ENCODE results near the gene SOCS6.

SOCS6 gene

GRCh38 chr18:70319187-70319586 lies 30.3 kb downstream of the SOCS6 start:
- no peaks in the 10 kb centered on the region for H3K4me1 ChIP-seq (ENCODE audit: insufficient read depth, low read length)
- H3K4me3 ChIP-seq (ENCODE audit: low read length) = no peak overlapping the region
- H3K27me3 ChIP-seq (ENCODE audit: insufficient read depth, low read length) = no peaks in the 10 kb centered on the region
- H3K9me3 ChIP-seq (ENCODE audit: low read length) = no peaks in the 10 kb centered on the region
- H2AFZ ChIP-seq (ENCODE audit: low read depth, low read length) = no peak overlapping the region
- H3K36me3 ChIP-seq (ENCODE audit: insufficient read depth, low read length) = peaks cover 3% of the 10 kb centered on the region

- Histone ChIP-seq H3K4me3 (ENCODE audit: low read length) (no peak overlapping the region), H2AFZ (ENCODE audit: low read depth, low read length) (no peak overlapping the region), H3K27me3 (ENCODE audit: insufficient read depth, low read length) (no peaks in the 10 kb centered on the region), H3K4me1 (ENCODE audit: insufficient read depth, low read length) (no peaks in the 10 kb centered on the region), H3K9me3 (ENCODE audit: low read length) (peaks cover 11% of the 10 kb centered on the region), H3K36me3 (ENCODE audit: insufficient read depth, low read length) (peaks cover 21% of the 10 kb centered on the region)
These were observed 32.8 kb downstream of the SOCS6 start for GRCh38 chr18:70321616-70322015.

DNA sequence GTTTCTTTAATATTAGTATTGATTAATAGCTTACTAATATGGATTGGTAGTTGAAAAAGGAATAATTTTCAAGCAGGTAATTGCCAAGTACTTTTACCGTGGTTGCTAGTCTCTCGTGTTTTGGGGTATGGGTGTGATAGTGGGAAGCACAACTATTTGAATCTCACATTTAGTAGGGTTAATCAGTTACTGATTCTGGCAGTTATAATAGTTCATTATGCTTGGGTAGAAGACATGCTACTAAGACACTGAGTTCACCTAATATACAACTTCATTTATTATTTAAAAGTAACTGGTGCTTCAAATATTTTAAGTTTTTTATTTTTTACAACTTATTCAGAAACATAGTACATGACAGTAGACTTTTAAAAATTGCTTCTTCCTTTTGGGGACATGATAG lies 33.5 kb downstream of the SOCS6 start:
- peaks cover 11% of the 10 kb centered on the region for H3K9me3 ChIP-seq (ENCODE audit: low read length)
- no peaks in the 10 kb centered on the region for H3K4me1 ChIP-seq (ENCODE audit: insufficient read depth, low read length)
- no peaks in the 10 kb centered on the region for H3K27me3 ChIP-seq (ENCODE audit: insufficient read depth, low read length)
- no peak overlapping the region for H3K4me3 ChIP-seq (ENCODE audit: low read length)
- peaks cover 21% of the 10 kb centered on the region for H3K36me3 ChIP-seq (ENCODE audit: insufficient read depth, low read length)
- no peak overlapping the region for H2AFZ ChIP-seq (ENCODE audit: low read depth, low read length)

GRCh38 chr18:70322928-70323327 lies 34.1 kb downstream of the SOCS6 start:
- Histone ChIP-seq H3K9me3 (ENCODE audit: low read length) (peaks cover 11% of the 10 kb centered on the region), H3K36me3 (ENCODE audit: insufficient read depth, low read length) (peaks cover 25% of the 10 kb centered on the region), H3K4me3 (ENCODE audit: low read length) (no peak overlapping the region), H3K27me3 (ENCODE audit: insufficient read depth, low read length) (no peaks in the 10 kb centered on the region), H2AFZ (ENCODE audit: low read depth, low read length) (no peak overlapping the region), H3K4me1 (ENCODE audit: insufficient read depth, low read length) (no peaks in the 10 kb centered on the region)

GRCh38 chr18:70324897-70325296 lies 36.1 kb downstream of the SOCS6 start:
- H3K4me1 ChIP-seq (ENCODE audit: insufficient read depth, low read length) = no peaks in the 10 kb centered on the region
- H3K9me3 ChIP-seq (ENCODE audit: low read length) = peaks cover 11% of the 10 kb centered on the region
- H2AFZ ChIP-seq (ENCODE audit: low read depth, low read length) = no peak overlapping the region
- H3K4me3 ChIP-seq (ENCODE audit: low read length) = no peak overlapping the region
- H3K27me3 ChIP-seq (ENCODE audit: insufficient read depth, low read length) = no peaks in the 10 kb centered on the region
- peaks cover 23% of the 10 kb centered on the region for H3K36me3 ChIP-seq (ENCODE audit: insufficient read depth, low read length)

DNA sequence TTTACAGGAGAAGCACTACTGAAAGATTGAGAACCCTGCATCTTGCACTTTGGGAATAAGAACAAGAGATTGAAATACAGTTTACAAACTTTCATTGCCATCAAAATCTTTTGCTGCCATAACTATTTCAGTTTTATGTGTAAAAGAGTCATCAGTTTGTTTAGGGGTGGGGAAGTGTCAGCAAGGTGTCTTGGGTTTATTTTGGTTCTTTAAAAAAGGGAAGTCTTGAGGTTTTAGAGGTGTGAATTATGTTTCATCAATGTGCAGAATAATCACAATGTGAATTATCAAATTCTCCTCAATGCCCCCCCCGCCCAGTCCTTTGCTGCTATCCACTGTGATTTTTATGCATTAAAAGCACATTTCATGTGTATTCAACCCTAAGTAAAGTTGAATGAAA lies 37.4 kb downstream of the SOCS6 start:
- Histone ChIP-seq H3K4me3 (ENCODE audit: low read length) (no peak overlapping the region), H2AFZ (ENCODE audit: low read depth, low read length) (no peak overlapping the region), H3K9me3 (ENCODE audit: low read length) (peaks cover 11% of the 10 kb centered on the region), H3K4me1 (ENCODE audit: insufficient read depth, low read length) (no peaks in the 10 kb centered on the region), H3K27me3 (ENCODE audit: insufficient read depth, low read length) (no peaks in the 10 kb centered on the region), H3K36me3 (ENCODE audit: insufficient read depth, low read length) (peaks cover 23% of the 10 kb centered on the region)

DNA sequence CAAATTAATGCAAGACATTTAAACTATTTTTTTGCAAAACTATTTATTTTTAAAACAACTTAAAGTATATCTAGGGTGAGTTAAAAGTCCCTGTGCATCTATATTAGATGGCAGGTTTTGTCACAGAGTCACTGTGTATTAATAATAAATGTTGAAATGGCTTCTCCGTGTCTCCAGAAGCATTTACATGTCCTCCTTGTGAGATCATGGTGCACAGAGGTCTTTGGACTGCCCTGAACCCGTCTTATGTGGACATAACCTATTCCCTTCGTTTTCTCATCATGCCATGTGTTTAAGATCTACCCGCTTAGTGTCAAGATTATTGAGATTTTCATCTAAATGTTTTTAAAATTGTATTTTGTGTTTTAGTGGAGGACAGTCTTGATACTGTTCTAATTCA lies 39.3 kb downstream of the SOCS6 start:
- Histone ChIP-seq H3K4me1 (ENCODE audit: insufficient read depth, low read length) (no peaks in the 10 kb centered on the region), H3K9me3 (ENCODE audit: low read length) (peaks cover 11% of the 10 kb centered on the region), H3K27me3 (ENCODE audit: insufficient read depth, low read length) (no peaks in the 10 kb centered on the region), H2AFZ (ENCODE audit: low read depth, low read length) (no peak overlapping the region), H3K4me3 (ENCODE audit: low read length) (no peak overlapping the region), H3K36me3 (ENCODE audit: insufficient read depth, low read length) (peaks cover 23% of the 10 kb centered on the region)

DNA sequence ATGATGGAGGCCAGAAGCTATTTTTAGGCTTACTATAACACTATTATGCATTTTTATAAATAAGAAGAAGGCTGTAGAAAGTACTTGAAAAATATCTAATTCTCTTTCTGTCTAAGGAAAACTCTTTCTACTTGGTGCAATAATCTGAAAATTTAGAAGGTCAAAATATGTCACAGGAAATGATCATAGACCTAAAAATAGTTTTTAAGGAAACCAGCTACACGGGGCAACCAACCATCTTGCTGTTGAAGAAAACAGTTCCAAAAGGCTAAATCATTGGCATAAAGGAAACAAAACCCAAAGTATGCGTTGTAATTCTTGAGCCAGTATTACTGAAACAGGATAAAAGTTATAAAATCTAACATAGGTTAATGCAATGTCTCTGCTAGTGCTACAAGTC lies 40.2 kb downstream of the SOCS6 start:
- peaks cover 15% of the 10 kb centered on the region for H3K9me3 ChIP-seq (ENCODE audit: low read length)
- H3K36me3 ChIP-seq (ENCODE audit: insufficient read depth, low read length) = peaks cover 23% of the 10 kb centered on the region
- H3K4me1 ChIP-seq (ENCODE audit: insufficient read depth, low read length) = no peaks in the 10 kb centered on the region
- no peaks in the 10 kb centered on the region for H3K27me3 ChIP-seq (ENCODE audit: insufficient read depth, low read length)
- no peak overlapping the region for H2AFZ ChIP-seq (ENCODE audit: low read depth, low read length)
- H3K4me3 ChIP-seq (ENCODE audit: low read length) = no peak overlapping the region

GRCh38 chr18:70330887-70331286 lies 42.0 kb downstream of the SOCS6 start:
- Histone ChIP-seq H2AFZ (ENCODE audit: low read depth, low read length) (no peak overlapping the region), H3K4me1 (ENCODE audit: insufficient read depth, low read length) (no peaks in the 10 kb centered on the region), H3K36me3 (ENCODE audit: insufficient read depth, low read length) (peaks cover 8% of the 10 kb centered on the region), H3K9me3 (ENCODE audit: low read length) (peaks cover 6% of the 10 kb centered on the region), H3K27me3 (ENCODE audit: insufficient read depth, low read length) (no peaks in the 10 kb centered on the region), H3K4me3 (ENCODE audit: low read length) (no peak overlapping the region)

GRCh38 chr18:70331456-70332097 lies 42.7 kb downstream of the SOCS6 start:
- H3K36me3 ChIP-seq (ENCODE audit: insufficient read depth, low read length) = peaks cover 5% of the 10 kb centered on the region
- H3K4me3 ChIP-seq (ENCODE audit: low read length) = no peak overlapping the region
- no peaks in the 10 kb centered on the region for H3K4me1 ChIP-seq (ENCODE audit: insufficient read depth, low read length)
- no peaks in the 10 kb centered on the region for H3K27me3 ChIP-seq (ENCODE audit: insufficient read depth, low read length)
- peaks cover 6% of the 10 kb centered on the region for H3K9me3 ChIP-seq (ENCODE audit: low read length)
- H2AFZ ChIP-seq (ENCODE audit: low read depth, low read length) = no peak overlapping the region

GRCh38 chr18:70332694-70333093 lies 43.8 kb downstream of the SOCS6 start:
- H2AFZ ChIP-seq (ENCODE audit: low read depth, low read length) = no peak overlapping the region
- H3K9me3 ChIP-seq (ENCODE audit: low read length) = peaks cover 6% of the 10 kb centered on the region
- no peak overlapping the region for H3K4me3 ChIP-seq (ENCODE audit: low read length)
- no peaks in the 10 kb centered on the region for H3K27me3 ChIP-seq (ENCODE audit: insufficient read depth, low read length)
- peaks cover 3% of the 10 kb centered on the region for H3K36me3 ChIP-seq (ENCODE audit: insufficient read depth, low read length)
- H3K4me1 ChIP-seq (ENCODE audit: insufficient read depth, low read length) = no peaks in the 10 kb centered on the region

DNA sequence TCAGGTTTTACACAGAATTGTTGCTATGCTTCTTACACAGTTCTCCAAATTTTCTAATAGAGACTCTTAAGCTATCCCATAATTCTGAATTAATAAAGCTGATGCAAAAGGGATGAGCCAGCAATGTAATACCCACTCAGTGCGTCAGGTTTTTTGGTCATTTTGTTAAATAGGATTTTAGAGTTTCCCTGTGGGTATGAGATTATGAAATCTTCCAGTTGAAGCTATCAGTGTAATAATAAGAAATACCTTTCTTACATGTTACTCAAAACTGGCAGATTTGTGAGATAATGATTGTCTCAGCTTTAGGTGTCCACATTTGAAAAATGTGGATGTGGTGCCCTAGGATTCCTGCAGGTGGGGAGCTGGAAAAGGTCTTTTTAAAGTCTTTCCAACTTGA lies 44.5 kb downstream of the SOCS6 start:
- Histone ChIP-seq H3K9me3 (ENCODE audit: low read length) (peaks cover 6% of the 10 kb centered on the region), H3K4me1 (ENCODE audit: insufficient read depth, low read length) (no peaks in the 10 kb centered on the region), H3K36me3 (ENCODE audit: insufficient read depth, low read length) (no peaks in the 10 kb centered on the region), H3K27me3 (ENCODE audit: insufficient read depth, low read length) (no peaks in the 10 kb centered on the region), H2AFZ (ENCODE audit: low read depth, low read length) (no peak overlapping the region), H3K4me3 (ENCODE audit: low read length) (no peak overlapping the region)

DNA sequence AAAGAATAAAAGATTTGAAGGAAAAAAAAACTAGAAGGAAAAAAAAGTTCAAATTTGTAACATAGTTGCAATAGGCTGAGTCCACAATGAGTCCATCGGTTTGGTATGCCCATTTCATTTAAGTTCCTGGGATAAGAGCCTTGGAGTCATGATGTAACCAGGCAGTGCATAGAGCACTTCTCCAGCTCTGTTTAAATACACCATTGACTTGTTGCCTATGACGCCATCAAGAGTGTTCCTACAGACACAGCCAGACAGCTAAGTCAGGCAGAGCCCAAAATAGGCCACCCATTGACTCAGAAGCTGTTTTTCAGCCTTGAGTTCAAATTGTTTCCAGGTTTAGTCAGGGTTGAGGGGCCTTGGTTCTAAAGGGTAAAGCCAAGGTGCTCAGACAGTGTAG lies 44.9 kb downstream of the SOCS6 start:
- Histone ChIP-seq H3K27me3 (ENCODE audit: insufficient read depth, low read length) (no peaks in the 10 kb centered on the region), H2AFZ (ENCODE audit: low read depth, low read length) (no peak overlapping the region), H3K4me1 (ENCODE audit: insufficient read depth, low read length) (no peaks in the 10 kb centered on the region), H3K36me3 (ENCODE audit: insufficient read depth, low read length) (no peaks in the 10 kb centered on the region), H3K9me3 (ENCODE audit: low read length) (peaks cover 6% of the 10 kb centered on the region), H3K4me3 (ENCODE audit: low read length) (no peak overlapping the region)

GRCh38 chr18:70334264-70334663 lies 45.4 kb downstream of the SOCS6 start:
- Histone ChIP-seq H2AFZ (ENCODE audit: low read depth, low read length) (no peak overlapping the region), H3K4me3 (ENCODE audit: low read length) (no peak overlapping the region), H3K27me3 (ENCODE audit: insufficient read depth, low read length) (no peaks in the 10 kb centered on the region), H3K4me1 (ENCODE audit: insufficient read depth, low read length) (no peaks in the 10 kb centered on the region), H3K9me3 (ENCODE audit: low read length) (peaks cover 6% of the 10 kb centered on the region), H3K36me3 (ENCODE audit: insufficient read depth, low read length) (no peaks in the 10 kb centered on the region)
